DMS153 treated with DMSO at 0.1 percent for 48 hours (cell line): ENCODE measurements around the gene EDEM3.

ENCODE experiments used
- DNase-seq: peaks from one replicate; lab custom pipeline; 2025; ENCODE audit not compliant: unreplicated experiment; lab: John Stamatoyannopoulos, UW

Gene EDEM3

DNA sequence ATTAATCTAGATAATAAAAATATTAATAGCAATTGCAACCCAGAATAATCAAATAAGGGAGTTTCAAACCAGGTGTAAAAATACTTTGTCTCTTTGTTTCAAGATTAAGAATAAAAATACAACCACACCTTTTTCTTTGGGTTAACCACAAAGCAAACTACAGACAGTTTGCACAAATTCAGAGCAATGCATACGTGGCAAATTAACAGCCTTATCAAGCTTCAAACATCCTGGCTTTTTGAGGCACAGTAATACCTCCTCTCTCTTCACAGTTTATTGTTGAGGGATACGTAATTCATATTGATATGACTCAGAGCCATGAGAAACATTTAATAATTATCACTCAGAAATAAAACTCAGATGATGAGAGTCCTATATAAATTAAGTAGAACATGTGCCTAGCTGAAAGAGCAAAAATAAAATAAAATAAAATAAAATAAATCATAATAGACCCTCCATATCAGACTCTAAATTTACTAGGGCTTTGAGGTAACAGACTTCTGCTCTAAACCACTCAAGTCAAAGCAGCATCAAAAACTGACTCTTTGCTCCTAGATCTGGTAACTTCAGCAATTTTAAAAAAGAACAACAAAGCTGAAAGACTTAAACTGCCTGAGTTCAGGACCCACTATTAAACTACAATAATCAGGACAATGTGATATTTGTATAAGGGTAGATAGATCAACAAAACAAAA is 11.4 kb downstream of the EDEM3 start:
- no peak for DNase-seq

DNA sequence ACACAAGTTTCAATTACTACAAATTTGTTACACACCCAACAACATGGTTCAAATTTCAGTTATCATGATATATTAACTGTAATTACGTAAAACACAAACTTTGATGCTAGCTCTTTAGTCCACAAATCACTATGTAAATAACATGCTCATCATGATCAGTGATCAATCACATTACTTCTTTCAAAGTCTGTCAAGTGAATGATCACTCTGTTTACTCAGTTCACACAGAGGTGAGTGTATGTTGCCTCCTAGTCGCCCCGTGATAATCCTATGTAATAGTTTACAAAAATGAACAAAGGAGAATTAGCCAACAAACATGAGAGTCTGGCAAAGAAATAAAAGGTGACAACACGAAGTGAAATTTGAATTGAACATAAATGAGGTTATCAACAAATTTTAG is 14.3 kb downstream of the EDEM3 start:
- no peak for DNase-seq

- DNase-seq, result no peak
Measured at GRCh38 chr1:184739796-184740195, 14.9 kb downstream of the EDEM3 start.

- no peak for DNase-seq
Measured at GRCh38 chr1:184739070-184739469, 15.6 kb downstream of the EDEM3 start.

DNA sequence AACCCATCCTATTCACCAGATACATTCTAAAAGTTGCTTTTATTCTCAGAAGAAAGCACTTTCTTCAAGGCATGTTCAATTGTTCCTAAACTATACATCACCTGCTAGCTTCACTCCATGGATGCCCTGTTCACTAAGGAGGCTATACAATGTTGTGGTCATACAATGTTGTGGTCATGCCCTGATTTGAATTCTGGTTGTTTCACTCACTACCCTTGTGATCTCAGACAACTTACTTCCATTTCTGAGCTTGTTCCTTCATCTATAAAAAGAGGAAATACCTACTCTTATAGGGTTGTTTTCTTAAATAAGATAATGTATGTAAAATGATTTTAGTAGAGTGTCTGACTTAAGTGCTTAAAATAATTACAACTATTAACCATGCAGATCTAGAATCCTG is 19.7 kb downstream of the EDEM3 start:
- no peak for DNase-seq

DNA sequence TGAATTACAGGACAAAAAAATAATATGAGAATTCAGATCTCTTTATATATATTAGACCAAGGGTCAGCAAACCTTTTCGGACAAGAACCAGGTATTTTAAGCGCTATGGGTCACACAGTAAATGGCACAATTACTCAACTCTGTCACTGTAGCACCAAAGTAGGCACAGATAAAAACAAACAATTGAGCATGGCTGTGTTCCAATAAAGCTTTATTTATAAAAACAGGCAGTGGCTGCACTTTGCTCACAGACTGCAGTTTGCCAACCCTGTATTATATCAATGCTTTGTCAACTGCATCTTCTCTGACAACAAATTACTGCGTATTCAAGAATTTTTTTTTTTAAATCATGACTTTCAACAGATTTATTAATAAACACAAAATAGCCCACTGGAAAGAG is 29.8 kb downstream of the EDEM3 start:
- no peak for DNase-seq

DNA sequence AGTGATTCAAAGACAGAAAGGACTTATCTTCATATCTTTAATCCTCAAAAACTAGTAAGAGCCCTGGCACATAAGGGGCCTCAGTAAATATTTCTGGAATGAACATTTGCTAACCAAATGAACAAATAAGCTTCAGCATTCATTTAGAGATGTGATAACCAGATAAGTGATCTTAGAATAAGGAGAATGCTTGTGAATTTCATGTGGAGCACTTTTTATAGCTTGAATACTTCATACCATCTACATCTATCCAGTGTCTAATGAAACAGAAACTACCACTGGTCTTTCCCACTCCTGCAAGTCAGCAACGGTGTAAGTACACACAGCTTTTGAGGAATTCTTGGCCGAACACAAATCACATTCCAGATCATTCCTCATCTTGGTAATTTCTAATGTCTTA is 38.5 kb downstream of the EDEM3 start:
- no peak for DNase-seq

- DNase-seq, result no peak
Measured at GRCh38 chr1:184709418-184709817, 45.2 kb downstream of the EDEM3 start.

- no peak for DNase-seq
Measured at GRCh38 chr1:184708084-184708676, 46.5 kb downstream of the EDEM3 start.

DNA sequence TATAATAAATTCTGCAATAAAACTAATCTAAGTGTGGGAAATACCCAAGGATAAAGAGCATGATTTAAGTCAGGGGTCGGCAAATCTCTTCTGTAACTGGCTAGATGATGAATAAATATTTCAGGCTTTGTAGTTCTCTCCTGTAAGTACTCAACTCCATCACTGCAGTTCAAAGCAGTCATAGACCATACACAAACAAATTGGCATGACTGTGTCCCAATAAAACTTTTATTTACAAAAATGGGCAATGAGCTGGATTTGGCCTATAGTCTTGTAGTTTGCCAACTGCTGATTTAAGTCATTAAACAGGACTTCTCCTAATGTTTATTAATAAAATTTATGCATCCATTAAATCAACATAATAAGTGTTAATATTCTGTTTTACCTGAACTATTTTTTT is 49.4 kb downstream of the EDEM3 start:
- no peak for DNase-seq

GRCh38 chr1:184701816-184702215 is 52.8 kb downstream of the EDEM3 start:
- DNase-seq, result no peak

GRCh38 chr1:184698969-184699368 is 55.7 kb downstream of the EDEM3 start:
- no peak for DNase-seq

DNA sequence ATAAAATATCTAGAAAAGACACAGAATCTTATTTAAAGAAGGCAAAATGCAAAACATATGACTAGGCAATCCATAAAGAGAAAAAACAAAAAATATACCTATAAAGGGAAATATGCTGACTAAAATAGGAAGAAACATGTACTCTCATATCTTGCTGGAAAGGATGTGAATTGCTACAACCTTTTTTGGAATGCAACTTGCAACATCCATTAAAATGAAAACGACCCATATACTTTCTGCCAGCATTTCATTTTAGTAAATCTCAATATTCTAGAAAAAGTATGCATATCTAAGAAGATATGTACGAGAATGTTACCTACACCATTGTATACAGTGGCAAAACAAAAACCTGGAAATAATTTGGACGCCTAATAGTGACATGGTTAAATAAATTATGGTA is 56.6 kb downstream of the EDEM3 start:
- no peak for DNase-seq

GRCh38 chr1:184696403-184696802 is 58.3 kb downstream of the EDEM3 start:
- no peak for DNase-seq

GRCh38 chr1:184695023-184695422 is 59.6 kb downstream of the EDEM3 start:
- no peak for DNase-seq

GRCh38 chr1:184693011-184693410 is 61.6 kb downstream of the EDEM3 start:
- no peak for DNase-seq

GRCh38 chr1:184691719-184692324 is 62.8 kb downstream of the EDEM3 start:
- peak; percentile 52 for DNase-seq

DNA sequence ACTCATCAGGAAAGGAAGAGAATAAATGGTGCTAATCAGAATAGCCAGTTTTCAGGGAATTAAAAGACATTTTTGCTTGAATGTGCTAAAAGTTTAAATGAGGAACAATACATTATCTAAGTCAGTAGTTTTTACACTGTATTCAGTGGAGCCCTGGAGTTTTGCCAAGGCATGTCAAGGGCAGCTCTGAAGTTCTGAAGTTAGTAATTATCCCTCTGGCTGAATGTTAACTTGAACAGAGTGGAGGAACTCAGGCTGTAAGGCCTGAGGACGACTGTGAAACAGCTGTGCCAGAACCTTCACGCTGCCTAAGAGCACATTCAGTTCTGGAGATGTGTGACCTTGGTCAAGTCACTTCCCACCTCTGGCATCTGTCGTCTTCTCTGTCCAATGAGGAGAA is 68.1 kb downstream of the EDEM3 start:
- no peak for DNase-seq

DNA sequence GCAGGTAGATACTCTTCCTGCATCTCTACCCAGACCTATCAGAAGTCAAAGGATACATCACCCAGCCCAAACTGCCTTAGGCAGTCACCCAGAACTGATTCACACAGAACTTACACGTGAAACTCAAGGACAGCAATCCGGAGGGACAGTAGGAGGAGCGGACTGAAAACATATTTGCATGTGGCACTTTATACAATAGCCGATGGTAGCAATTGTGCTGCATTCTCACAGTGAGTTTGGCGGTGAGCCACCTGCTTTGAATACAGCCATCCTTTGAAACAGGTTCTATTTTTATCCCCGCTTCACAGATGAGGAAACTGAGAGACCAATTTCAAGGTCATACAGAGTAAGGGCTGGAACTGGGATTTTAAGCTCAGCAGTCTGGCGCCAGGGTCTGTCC is 69.5 kb downstream of the EDEM3 start:
- DNase-seq, result no peak

GRCh38 chr1:184684285-184685074 is 70.2 kb downstream of the EDEM3 start:
- no peak for DNase-seq

- DNase-seq, result no peak
Measured at GRCh38 chr1:184682956-184683355, 71.7 kb downstream of the EDEM3 start.
